Endothelial cell of umbilical vein (primary cell): ENCODE measurements around the gene ZG16.

ENCODE experiments used
- CTCF ChIP-seq, 2 donors: IDR thresholded peaks; 1 replicate in 1 of 2; 2 replicates in 1 of 2; pipeline ENCODE4 v1.5.1; 2011; ENCODE audit warnings: low read length in 2 of 2, mild to moderate bottlenecking in 2 of 2, moderate library complexity in 2 of 2, control low read depth in 1 of 2, inconsistent platforms in 1 of 2, low read depth in 1 of 2; ENCODE audit not compliant: insufficient read depth in 1 of 2; ENCODE audit errors: extremely low read depth in 1 of 2
- POLR2A ChIP-seq: IDR thresholded peaks from 2 replicates; pipeline ENCODE4 v1.6.1; 2012; ENCODE audit warnings: low read depth, mild to moderate bottlenecking, control low read depth, low read length
- POLR2AphosphoS5 ChIP-seq: IDR thresholded peaks from 2 replicates; pipeline ENCODE4 v1.6.1; 2012; ENCODE audit warnings: low read depth, mild to moderate bottlenecking, control low read depth, low read length, moderate library complexity; ENCODE audit not compliant: insufficient read depth
- TF ChIP-seq, protein P1 (sequence below): IDR thresholded peaks from 2 replicates; pipeline ENCODE4 v1.6.1; 2011; ENCODE audit not compliant: insufficient read depth, insufficient read length

DNA sequence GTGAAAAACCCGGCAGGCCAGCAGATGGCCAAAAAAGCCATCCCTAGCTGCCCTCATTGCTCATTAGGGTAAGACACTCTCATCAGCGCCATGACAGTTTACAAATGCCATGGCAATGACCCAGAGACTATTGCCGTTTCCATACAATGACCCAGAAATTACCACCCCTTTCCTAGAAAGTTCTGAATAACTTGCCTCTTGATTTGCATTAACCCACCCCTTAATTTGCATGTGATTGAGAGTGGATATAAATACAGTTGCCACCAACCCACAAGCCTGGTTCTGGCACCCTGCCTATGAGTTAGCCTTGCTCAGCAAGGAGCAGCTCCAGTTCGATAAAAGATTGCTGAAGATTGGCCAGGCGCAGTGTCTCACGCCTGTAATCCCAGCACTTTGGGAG lies 16.2 kb upstream of the ZG16 start:
- no peak for TF ChIP-seq CTCF (IDR thresholded peaks at IDR 0.05; ENCODE audit: extremely low read depth in 1 of 2, insufficient read depth in 1 of 2, low read depth in 1 of 2, low read length in 2 of 2)
- no peak for TF ChIP-seq POLR2AphosphoS5
- TF ChIP-seq, protein P1, sequence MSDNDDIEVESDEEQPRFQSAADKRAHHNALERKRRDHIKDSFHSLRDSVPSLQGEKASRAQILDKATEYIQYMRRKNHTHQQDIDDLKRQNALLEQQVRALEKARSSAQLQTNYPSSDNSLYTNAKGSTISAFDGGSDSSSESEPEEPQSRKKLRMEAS, result no peak
- TF ChIP-seq POLR2A, result no peak
